ENCODE results near the gene STRN3.
"Not testable (repeated sequence)": the region's sequence is repeated elsewhere in the genome, so short reads cannot be mapped to it uniquely, and the experiment has no call there.

The STRN3 gene

DNA sequence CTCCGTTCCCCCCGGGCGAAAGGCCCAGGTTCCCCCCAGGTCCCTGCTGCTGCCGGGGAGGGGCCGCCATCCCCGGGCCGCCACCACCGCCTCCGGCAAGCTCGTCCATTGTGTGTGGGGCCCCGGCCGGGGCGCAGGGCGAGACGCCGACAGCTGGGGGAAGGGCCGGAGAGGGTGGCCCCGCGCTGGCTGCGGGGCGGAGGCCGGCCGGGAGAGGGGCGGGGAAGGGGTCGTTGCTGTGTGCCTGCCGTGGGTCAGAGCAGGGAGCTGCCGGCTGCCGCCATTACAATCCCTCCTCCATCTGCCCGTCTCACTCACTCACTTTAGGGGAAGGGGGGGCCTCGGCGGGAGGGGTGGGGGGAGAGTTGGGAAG lies at the start of gene STRN3:
Gene STRN3 (minus strand): TSS at position 303 of the 373 bp plus-strand sequence. CDS start 194 bp downstream, at position 109.
- Histone ChIP-seq H3K4me3 (ENCODE audit: low read depth in 1 of 2, low read length in 2 of 2) (peak within 1 kb of the TSS; percentile 89 to 92), H3K27me3 (ENCODE audit: control insufficient read depth in 1 of 2, insufficient read depth in 2 of 2, low read length in 2 of 2) (no peaks in the 10 kb centered on the region), H3K9me3 (ENCODE audit: low read length) (no peaks in the 10 kb centered on the region), H3K9ac (ENCODE audit: low read length) (peak within 1 kb of the TSS; percentile 87), H3K36me3 (ENCODE audit: insufficient read depth, low read length) (no peaks in the 10 kb centered on the region), H3K4me1 (ENCODE audit: insufficient read depth, low read length) (peaks cover 18% of the 10 kb centered on the region), H3K27ac (ENCODE audit: low read depth, low read length) (peak within 1 kb of the TSS; percentile 96)

GRCh38 chr14:31075144-31075543 lies 49.0 kb upstream of the STRN3 start:
- H3K36me3 ChIP-seq (ENCODE audit: insufficient read depth, low read length), result no peaks in the 10 kb centered on the region
- no peaks in the 10 kb centered on the region for H3K27me3 ChIP-seq (ENCODE audit: control insufficient read depth in 1 of 2, insufficient read depth in 2 of 2, low read length in 2 of 2)

DNA sequence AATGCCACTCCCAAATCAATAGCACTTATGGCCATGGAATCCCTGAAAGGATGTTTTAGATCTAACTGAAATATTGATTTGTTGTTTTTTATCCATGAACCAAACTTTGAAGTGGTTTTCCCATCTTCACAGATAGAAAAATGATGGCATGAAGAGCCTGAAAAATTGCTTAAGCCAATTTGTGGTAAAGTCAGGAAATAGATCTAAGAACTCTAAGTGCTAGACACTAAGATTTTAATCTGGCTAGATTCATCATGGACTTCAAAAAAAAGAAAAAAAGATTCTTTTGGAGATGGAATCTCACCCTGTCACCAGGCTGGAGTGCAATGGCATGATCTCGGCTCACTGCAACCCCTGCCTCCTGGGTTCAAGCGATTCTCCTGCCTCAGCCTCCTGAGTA lies 45.0 kb upstream of the STRN3 start:
- H3K4me1 ChIP-seq (ENCODE audit: insufficient read depth, low read length), result no peaks in the 10 kb centered on the region

More at GRCh38 chr14:31075144-31075543, 49.0 kb upstream of the STRN3 start:
- Histone ChIP-seq H3K4me1 (ENCODE audit: insufficient read depth, low read length) (no peaks in the 10 kb centered on the region), H3K9me3 (ENCODE audit: low read length) (no peaks in the 10 kb centered on the region), H3K9ac (ENCODE audit: low read length) (no peak overlapping the region), H3K4me3 (ENCODE audit: low read depth in 1 of 2, low read length in 2 of 2) (no peak overlapping the region), H3K27ac (ENCODE audit: low read depth, low read length) (no peak overlapping the region)

GRCh38 chr14:31070431-31070830 lies 44.3 kb upstream of the STRN3 start:
- H3K27ac ChIP-seq (ENCODE audit: low read depth, low read length), result no peak overlapping the region
- H3K4me1 ChIP-seq (ENCODE audit: insufficient read depth, low read length), result no peaks in the 10 kb centered on the region
- no peaks in the 10 kb centered on the region for H3K27me3 ChIP-seq (ENCODE audit: control insufficient read depth in 1 of 2, insufficient read depth in 2 of 2, low read length in 2 of 2)
- H3K9me3 ChIP-seq (ENCODE audit: low read length), result no peaks in the 10 kb centered on the region
- no peaks in the 10 kb centered on the region for H3K36me3 ChIP-seq (ENCODE audit: insufficient read depth, low read length)
- H3K9ac ChIP-seq (ENCODE audit: low read length), result no peak overlapping the region
- no peak overlapping the region for H3K4me3 ChIP-seq (ENCODE audit: low read depth in 1 of 2, low read length in 2 of 2)

More for the DNA sequence above, 45.0 kb upstream of the STRN3 start:
- Histone ChIP-seq H3K9ac (ENCODE audit: low read length) (no peak overlapping the region), H3K27ac (ENCODE audit: low read depth, low read length) (no peak overlapping the region), H3K4me3 (ENCODE audit: low read depth in 1 of 2, low read length in 2 of 2) (no peak overlapping the region), H3K9me3 (ENCODE audit: low read length) (no peaks in the 10 kb centered on the region), H3K27me3 (ENCODE audit: control insufficient read depth in 1 of 2, insufficient read depth in 2 of 2, low read length in 2 of 2) (no peaks in the 10 kb centered on the region), H3K36me3 (ENCODE audit: insufficient read depth, low read length) (no peaks in the 10 kb centered on the region)

GRCh38 chr14:31069343-31069742 lies 43.2 kb upstream of the STRN3 start:
- H3K4me1 ChIP-seq (ENCODE audit: insufficient read depth, low read length), result no peaks in the 10 kb centered on the region
- H3K27me3 ChIP-seq (ENCODE audit: control insufficient read depth in 1 of 2, insufficient read depth in 2 of 2, low read length in 2 of 2), result no peaks in the 10 kb centered on the region
- H3K36me3 ChIP-seq (ENCODE audit: insufficient read depth, low read length), result no peaks in the 10 kb centered on the region
- no peaks in the 10 kb centered on the region for H3K9me3 ChIP-seq (ENCODE audit: low read length)
- H3K4me3 ChIP-seq (ENCODE audit: low read depth in 1 of 2, low read length in 2 of 2), result no peak overlapping the region
- H3K27ac ChIP-seq (ENCODE audit: low read depth, low read length), result no peak overlapping the region
- H3K9ac ChIP-seq (ENCODE audit: low read length), result no peak overlapping the region

- Histone ChIP-seq H3K27me3 (ENCODE audit: control insufficient read depth in 1 of 2, insufficient read depth in 2 of 2, low read length in 2 of 2) (no peaks in the 10 kb centered on the region), H3K9me3 (ENCODE audit: low read length) (no peaks in the 10 kb centered on the region), H3K4me3 (ENCODE audit: low read depth in 1 of 2, low read length in 2 of 2) (no peak overlapping the region), H3K27ac (ENCODE audit: low read depth, low read length) (no peak overlapping the region), H3K4me1 (ENCODE audit: insufficient read depth, low read length) (no peaks in the 10 kb centered on the region), H3K36me3 (ENCODE audit: insufficient read depth, low read length) (no peaks in the 10 kb centered on the region), H3K9ac (ENCODE audit: low read length) (no peak overlapping the region)
These were observed 42.1 kb upstream of the STRN3 start for GRCh38 chr14:31068235-31068634.

DNA sequence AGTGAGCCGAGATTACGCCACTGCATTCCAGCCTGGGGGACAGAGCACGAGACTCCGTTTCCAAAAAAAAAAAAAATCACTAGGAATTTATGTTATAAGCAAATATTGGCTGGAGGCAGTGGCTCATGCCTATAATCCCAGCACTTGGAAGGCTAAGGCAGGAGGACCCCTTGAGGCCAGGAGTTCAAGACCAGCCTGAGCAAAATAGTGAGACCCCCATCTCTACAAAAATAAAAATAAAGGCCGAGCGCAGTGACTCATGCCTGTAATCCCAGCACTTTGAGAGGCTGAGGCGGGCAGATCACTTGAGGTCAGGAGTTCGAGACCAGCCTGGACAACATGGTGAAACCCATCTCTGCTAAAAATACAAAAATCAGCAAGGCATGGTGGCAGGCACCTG lies 36.7 kb upstream of the STRN3 start:
- not testable (repeated sequence) for H3K36me3 ChIP-seq (ENCODE audit: insufficient read depth, low read length); H3K9me3 ChIP-seq (ENCODE audit: low read length)

DNA sequence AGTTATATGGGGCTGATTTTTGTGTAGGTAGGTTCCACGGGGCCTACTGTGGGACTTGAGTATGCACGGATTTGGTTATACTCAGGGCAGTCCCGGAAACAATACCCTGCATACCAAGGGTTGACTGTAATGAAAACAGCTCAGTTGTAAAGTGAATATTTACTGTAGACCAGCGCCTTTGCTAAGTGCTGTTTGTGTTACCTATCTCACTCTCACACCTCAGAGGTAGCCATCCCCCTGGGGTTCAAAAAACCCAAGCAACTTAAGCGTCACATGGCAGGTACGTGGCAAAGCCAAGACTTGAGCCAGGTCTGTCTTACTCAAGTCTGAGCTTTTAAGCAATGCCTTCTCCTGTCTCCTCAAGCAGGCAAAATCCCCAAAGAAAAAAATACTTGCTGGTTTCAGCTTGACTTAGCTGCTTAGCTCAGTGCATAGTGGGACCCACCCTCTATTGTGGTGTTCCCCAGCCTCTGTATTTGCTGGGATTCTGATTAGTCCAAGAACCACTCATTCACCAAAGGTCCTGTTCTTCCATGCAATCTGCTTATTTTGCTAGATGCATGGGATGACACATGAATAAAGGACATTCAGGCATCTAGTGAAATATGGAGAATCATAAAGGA lies 34.2 kb upstream of the STRN3 start:
- no peaks in the 10 kb centered on the region for H3K9me3 ChIP-seq (ENCODE audit: low read length)
- no peaks in the 10 kb centered on the region for H3K36me3 ChIP-seq (ENCODE audit: insufficient read depth, low read length)
- no peak overlapping the region for H3K9ac ChIP-seq (ENCODE audit: low read length)
- no peaks in the 10 kb centered on the region for H3K27me3 ChIP-seq (ENCODE audit: control insufficient read depth in 1 of 2, insufficient read depth in 2 of 2, low read length in 2 of 2)
- no peak overlapping the region for H3K4me3 ChIP-seq (ENCODE audit: low read depth in 1 of 2, low read length in 2 of 2)
- no peak overlapping the region for H3K27ac ChIP-seq (ENCODE audit: low read depth, low read length)
- peaks cover 3% of the 10 kb centered on the region for H3K4me1 ChIP-seq (ENCODE audit: insufficient read depth, low read length)

More for the DNA sequence above, 36.7 kb upstream of the STRN3 start:
- not testable (repeated sequence) for H3K4me1 ChIP-seq (ENCODE audit: insufficient read depth, low read length); H3K27ac ChIP-seq (ENCODE audit: low read depth, low read length); H3K4me3 ChIP-seq (ENCODE audit: low read depth in 1 of 2, low read length in 2 of 2); H3K27me3 ChIP-seq (ENCODE audit: control insufficient read depth in 1 of 2, insufficient read depth in 2 of 2, low read length in 2 of 2); H3K9ac ChIP-seq (ENCODE audit: low read length)

GRCh38 chr14:31059152-31059924 lies 33.2 kb upstream of the STRN3 start:
- H3K27ac ChIP-seq (ENCODE audit: low read depth, low read length), result no peak overlapping the region
- no peaks in the 10 kb centered on the region for H3K36me3 ChIP-seq (ENCODE audit: insufficient read depth, low read length)
- H3K4me3 ChIP-seq (ENCODE audit: low read depth in 1 of 2, low read length in 2 of 2), result no peak overlapping the region
- peaks cover 3% of the 10 kb centered on the region for H3K4me1 ChIP-seq (ENCODE audit: insufficient read depth, low read length)
- no peaks in the 10 kb centered on the region for H3K27me3 ChIP-seq (ENCODE audit: control insufficient read depth in 1 of 2, insufficient read depth in 2 of 2, low read length in 2 of 2)
- H3K9ac ChIP-seq (ENCODE audit: low read length), result no peak overlapping the region
- H3K9me3 ChIP-seq (ENCODE audit: low read length), result no peaks in the 10 kb centered on the region

GRCh38 chr14:31057701-31058364 lies 31.7 kb upstream of the STRN3 start:
- no peak overlapping the region for H3K4me3 ChIP-seq (ENCODE audit: low read depth in 1 of 2, low read length in 2 of 2)
- no peak overlapping the region for H3K9ac ChIP-seq (ENCODE audit: low read length)
- H3K36me3 ChIP-seq (ENCODE audit: insufficient read depth, low read length), result no peaks in the 10 kb centered on the region
- no peaks in the 10 kb centered on the region for H3K9me3 ChIP-seq (ENCODE audit: low read length)
- no peaks in the 10 kb centered on the region for H3K27me3 ChIP-seq (ENCODE audit: control insufficient read depth in 1 of 2, insufficient read depth in 2 of 2, low read length in 2 of 2)
- H3K4me1 ChIP-seq (ENCODE audit: insufficient read depth, low read length), result peaks cover 12% of the 10 kb centered on the region
- H3K27ac ChIP-seq (ENCODE audit: low read depth, low read length), result no peak overlapping the region

DNA sequence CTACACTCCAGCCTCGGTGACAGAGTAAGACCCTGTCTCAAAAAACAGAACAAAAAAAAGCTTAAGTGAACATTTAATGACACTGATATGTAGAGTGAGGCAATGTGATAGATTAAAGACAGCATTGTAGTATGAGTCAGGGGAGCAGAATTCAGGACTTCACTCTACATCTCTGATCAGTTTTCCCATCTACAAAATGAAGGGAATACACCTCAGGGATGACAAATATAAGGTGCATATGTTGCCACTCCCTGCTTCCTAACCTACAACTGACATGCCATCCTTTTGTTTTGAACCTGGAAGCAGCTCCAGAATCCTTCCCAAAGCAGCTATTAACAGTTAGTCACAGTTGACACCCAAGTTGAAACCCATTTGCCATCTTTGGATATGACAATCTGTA lies 30.9 kb upstream of the STRN3 start:
- no peaks in the 10 kb centered on the region for H3K9me3 ChIP-seq (ENCODE audit: low read length)
- H3K27me3 ChIP-seq (ENCODE audit: control insufficient read depth in 1 of 2, insufficient read depth in 2 of 2, low read length in 2 of 2), result no peaks in the 10 kb centered on the region
- no peak overlapping the region for H3K9ac ChIP-seq (ENCODE audit: low read length)
- no peak overlapping the region for H3K4me3 ChIP-seq (ENCODE audit: low read depth in 1 of 2, low read length in 2 of 2)
- H3K27ac ChIP-seq (ENCODE audit: low read depth, low read length), result no peak overlapping the region
- H3K36me3 ChIP-seq (ENCODE audit: insufficient read depth, low read length), result no peaks in the 10 kb centered on the region
- peaks cover 12% of the 10 kb centered on the region for H3K4me1 ChIP-seq (ENCODE audit: insufficient read depth, low read length)
